HG03139 (cell line): ENCODE results near the gene PMP22.

Source experiments
- ATAC-seq: cut with Tn5 transposase; IDR thresholded peaks from one replicate; pipeline ENCODE4 v1.9.1; 2021; ENCODE audit not compliant: unreplicated experiment

Gene PMP22

DNA sequence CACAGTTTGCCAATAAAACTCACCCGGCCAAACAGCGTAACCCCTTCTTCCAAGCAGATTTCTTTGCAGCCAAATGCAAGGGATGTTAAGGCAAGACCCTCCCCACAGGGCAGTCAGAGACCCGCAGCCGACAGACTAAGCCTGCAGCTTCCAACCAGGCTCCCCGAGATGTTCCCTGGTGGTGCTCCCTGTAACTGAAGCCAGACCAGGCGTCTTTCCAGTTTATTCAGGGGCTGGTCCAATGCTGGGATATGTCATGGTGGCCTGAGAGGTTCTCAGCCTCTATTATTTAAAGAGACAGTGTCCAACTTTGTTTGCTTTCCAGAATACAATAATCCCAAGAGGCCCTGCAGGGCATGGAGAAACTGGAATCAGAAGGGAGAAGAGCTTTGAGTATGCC lies at the start of gene PMP22:
Gene PMP22 (minus strand): TSS at position 196 of the 400 bp plus-strand sequence. CDS start 4,599 bp downstream, outside the sequence.
- ATAC-seq, result no peak

DNA sequence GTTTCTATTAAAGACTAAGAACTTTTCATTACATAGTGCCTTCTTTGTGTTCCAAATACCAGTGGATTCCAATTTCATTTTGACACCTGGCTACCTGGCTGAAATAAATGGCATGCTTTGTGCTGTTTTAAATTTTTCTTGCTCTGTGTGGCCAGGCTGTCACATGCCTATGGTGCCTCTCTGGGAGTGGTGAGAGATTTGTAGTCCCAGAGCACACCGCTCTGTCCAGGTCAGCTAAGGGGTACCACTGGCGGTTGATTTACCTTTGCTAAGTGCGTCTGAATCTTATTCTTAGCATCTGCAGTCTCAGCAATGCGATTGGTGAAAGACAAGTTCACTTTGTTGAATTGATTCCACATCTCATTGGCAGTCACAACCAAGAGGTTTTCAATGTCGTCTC lies 46.9 kb upstream of the PMP22 start:
- no peak for ATAC-seq

DNA sequence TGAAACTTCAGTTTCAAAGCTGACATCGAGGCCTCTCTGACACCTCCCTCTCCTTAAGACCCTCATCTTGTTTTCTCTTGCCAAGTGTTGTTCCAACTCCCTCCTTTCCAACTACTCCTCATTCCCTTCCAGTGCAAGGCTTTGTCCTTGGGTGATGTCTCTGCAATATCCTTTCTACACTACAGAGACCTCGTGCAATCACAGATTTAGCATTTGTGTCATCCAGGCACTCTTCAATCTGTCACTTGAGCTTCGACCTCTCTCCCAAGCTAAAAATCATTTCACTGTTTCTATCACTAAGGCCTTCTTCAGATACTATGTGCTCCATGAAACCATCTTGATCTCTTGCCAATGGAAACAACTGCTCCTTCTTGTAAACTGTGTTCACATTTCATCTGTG lies 44.7 kb upstream of the PMP22 start:
- no peak for ATAC-seq

GRCh38 chr17:15309236-15309635 lies 44.1 kb upstream of the PMP22 start:
- ATAC-seq, result no peak

GRCh38 chr17:15308758-15309157 lies 43.6 kb upstream of the PMP22 start:
- no peak for ATAC-seq

DNA sequence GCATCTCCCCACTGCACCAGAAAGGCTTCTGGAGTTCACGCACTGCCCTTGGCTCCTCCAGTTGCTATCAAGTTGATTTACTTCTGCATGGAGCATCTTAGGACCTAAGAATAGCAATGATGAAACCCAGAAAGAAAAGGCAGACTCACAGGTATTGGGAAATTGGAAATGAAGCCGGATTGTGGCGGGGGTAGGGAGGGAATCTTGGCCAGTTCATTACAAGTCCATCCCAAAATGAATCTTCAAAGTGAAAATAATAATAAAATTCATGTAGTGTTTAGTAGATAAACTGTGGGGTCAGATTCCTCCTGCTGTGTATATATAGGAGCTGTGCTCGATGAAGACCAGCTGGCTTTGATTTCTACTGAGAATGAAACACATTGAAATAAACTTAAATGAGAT lies 42.6 kb upstream of the PMP22 start:
- no peak for ATAC-seq

- ATAC-seq, result no peak
These were observed 38.7 kb upstream of the PMP22 start for GRCh38 chr17:15303851-15304250.

DNA sequence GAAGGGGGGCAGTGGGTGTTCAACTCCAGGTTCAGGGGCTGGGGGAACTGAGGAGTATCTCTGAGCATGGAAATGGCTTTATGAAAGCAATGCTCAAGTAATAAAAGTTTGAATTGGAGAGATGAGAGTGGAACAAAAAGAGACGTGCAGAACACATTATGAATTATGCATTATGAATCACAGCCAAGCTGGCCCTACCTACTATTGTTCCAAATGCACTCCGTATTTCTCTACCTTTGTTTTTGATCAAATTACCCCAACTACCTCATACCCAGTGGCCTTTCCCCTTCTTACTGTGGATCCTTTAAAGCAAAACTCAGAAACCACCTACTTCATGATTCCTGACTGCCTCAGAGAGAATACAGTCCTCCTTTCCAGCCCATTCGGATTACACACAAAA lies 38.1 kb upstream of the PMP22 start:
- no peak for ATAC-seq

DNA sequence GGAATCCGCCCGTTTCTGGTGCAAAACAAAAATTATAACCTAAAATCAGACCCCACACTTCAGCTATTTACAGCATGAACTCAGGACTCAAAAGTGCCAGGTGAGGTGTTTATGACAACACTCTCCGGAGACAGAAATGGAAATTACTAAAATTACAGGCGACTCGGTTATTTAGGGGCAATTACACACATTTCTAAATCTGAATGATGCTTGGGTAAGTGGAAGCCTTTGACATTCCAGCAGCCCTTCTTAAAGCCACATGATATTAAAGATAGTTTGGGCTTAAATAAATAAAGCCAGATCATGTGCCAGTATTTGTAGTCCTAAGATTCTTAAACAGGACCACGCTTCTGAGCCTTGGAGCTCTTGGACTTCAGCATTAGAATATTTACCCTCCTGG lies 36.7 kb upstream of the PMP22 start:
- ATAC-seq, result no peak

- ATAC-seq, result no peak
These were observed 33.0 kb upstream of the PMP22 start for GRCh38 chr17:15298176-15298575.

DNA sequence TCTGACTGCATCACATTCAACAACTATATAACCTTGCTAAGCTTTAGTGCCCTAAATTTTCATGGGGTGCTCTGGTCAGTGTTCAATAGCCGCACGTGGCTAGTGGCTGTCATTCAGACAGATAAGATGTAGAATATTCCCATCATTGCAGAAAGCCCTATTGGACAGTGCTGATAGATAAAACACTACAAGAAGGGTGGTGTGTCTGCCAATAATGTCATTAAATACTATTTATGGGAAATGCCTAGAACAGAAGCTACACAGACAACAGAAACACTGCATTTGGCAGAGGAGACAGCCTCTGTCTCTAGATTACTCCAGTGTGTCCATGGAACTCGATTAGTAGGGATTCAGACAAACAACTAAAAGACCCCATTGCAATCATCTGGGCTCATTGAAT lies 28.4 kb upstream of the PMP22 start:
- ATAC-seq, result no peak

GRCh38 chr17:15291674-15292361 lies 26.7 kb upstream of the PMP22 start:
- ATAC-seq, result no peak

DNA sequence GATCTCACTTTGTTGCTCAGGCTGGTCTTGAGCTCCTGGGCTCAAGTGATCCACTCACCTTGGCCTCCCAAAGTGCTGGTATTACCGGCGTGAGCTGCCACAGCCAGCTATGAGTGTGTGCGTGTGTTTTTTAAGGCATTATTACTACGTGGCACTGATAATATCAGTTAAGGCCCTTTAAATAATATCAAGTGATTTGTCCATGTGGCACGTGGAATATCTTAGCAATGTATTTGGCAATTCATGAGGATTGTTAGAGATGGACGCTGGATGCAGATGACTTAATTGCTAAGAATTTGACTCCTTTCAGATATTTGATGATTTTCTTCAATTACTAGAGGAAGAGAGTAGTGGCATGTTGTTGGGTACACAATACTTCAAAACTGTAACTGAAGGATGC lies 25.5 kb upstream of the PMP22 start:
- ATAC-seq, result no peak

DNA sequence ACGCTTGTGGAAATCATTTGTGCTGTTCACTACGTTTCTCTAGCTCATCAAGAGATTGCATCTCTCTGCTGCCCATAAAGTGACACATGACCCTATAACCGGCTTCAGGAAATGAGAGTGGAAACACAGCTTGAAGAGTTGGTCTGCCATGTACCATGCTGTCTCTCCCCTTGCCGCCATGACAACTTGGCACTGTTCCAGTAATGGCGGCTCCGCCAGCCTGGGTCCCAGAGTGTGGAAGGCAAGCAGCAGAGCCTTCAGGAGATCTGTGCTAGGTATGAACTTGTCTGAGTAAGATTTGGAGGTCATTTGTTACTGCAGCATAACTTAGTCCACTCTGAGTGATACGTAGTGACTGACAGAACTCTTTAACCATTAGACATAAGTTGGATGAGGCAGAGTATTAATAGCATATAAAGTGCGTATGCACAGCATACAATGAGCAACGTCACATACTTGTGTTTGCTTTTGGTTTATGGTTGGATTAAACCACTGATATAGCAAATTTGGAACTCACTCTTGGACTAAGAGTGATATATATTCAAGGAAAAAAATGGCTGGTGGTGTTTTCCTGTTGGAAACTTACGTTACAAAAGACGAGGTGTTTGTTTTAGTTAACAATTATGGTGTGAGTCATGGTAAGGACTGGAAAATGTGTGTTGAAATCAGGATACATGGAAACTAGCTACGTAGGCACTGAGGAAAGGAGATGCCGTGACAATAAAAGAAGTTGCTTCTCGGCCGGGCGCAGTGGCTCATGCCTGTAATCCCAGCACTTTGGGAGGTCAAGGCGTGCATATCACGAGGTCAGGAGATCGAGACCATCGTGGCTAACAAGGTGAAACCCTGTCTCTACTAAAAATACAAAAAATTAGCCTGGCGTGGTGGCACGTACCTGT lies 24.4 kb upstream of the PMP22 start:
- no peak for ATAC-seq

GRCh38 chr17:15288859-15289258 lies 23.7 kb upstream of the PMP22 start:
- no peak for ATAC-seq

DNA sequence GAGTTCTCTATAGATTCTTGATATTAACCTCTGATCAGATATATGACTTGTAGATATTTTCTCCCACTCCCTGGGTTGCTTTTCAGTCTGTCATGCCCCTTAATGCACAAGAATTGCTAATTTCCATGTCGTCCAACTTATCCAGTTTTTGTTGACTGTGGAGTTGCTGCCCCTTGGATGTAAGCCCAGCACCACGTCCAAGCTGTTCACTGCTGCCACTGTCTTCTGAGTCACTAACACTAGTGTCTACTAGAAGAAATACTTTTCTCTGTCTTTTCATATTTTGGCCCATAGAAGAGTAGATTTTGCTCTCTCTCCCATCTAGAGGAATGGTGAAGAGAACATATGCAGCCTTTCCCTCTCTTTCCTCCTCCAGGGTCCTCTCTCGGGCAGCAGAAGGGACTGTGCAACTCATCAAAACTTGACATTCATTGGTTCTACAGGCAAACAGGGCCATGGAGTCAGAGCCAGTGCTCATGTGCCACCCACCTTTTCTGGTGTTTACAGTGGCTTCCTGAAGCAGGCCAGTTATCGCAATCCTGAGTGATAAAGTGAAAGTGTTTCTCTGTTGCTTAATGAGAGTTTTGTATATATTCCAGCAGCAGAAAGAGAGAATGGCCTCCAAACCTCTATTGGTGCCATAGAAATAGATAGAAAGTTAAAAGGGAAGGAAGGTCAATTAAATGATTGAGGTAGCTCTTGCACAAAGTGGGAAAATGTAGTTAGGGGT lies 22.6 kb upstream of the PMP22 start:
- no peak for ATAC-seq

GRCh38 chr17:15285466-15285865 lies 20.3 kb upstream of the PMP22 start:
- no peak for ATAC-seq

DNA sequence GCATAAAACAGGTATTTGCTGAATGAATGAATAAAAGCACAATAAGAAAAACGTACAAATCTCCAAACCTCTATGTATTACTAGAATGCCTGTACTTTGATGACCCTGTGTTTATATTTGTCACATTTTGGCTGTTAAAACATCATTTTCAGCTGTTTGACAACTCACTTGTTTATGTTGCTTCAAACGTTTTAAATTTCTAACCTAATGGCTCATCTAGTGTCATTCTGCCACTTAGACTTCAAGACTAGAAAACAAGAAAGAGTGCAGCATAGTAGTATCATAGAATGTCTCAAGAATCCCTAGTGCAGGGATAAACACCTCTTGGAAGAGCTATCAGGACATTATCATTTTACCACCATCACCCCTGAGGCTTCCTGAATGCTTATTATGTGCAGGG lies 19.4 kb upstream of the PMP22 start:
- ATAC-seq, result no peak

DNA sequence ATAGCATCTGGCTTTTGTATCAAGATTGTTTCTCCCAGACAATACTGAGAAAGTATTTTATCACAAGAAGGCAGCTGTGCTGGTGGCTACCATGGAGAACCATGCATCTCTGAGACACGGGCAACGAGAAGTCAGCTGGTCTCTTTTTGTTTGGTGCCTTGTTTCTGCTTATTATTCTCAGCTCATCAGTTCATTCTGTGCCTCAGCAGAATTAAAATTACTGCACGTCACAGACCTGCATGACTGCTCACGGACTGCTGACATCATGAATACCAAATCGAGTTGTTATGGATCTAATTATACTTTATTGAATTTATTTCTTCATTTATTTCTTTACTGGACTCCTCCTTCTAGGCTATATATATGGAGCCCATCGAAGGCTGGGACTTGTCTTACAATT lies 19.0 kb upstream of the PMP22 start:
- ATAC-seq, result no peak

DNA sequence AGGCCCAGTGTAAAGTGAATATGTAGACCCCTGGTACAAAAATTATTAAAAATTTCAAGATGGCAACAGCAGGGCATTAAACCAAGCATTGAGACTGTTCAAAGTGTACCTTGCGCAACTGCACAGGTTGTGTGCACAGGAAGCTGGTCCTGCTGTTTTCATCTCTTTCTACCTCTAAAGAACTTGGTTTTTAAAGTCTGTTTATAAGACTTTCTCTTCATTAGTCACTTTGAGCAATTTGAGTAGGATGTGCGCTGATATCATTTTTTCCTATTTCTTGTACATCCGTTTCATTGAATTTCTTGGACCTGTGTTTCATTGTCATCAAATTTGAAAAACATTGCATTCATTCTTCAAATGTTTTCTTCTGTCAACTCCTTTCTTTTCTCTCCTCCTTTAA lies 16.8 kb upstream of the PMP22 start:
- no peak for ATAC-seq

GRCh38 chr17:15278924-15279477 lies 13.9 kb upstream of the PMP22 start:
- no peak for ATAC-seq
